ENCODE measurements around the gene CD109.

DNA sequence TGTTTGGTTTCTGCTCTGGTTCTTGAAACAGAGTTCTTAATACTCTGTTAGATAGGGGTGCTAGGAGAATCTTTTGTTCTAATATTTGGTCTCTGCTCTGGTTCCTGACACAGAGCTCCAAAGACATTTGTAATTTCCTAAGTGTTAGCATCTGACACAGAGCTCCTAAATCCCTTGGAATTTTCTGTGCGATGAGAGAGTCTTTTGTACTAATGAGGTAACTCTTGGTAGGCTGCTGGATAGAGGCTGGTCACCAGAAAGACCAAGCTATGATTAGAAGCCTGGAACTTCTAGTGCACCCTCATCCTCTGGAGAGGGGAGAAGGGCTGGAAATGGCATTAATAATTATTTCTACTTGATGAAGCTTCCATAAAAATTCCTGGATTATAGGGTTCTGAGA is 7.7 kb upstream of the CD109 start:
- TF ChIP-seq CTCF (IDR thresholded peaks at IDR 0.05) (no peak), POLR2A (IDR thresholded peaks at IDR 0.05) (no peak)
